HG03175 (cell line): Measurements from ENCODE around the gene NME1.
"Not testable (repeated sequence)": the region's sequence is repeated elsewhere in the genome, so short reads cannot be mapped to it uniquely, and the experiment has no call there.

Experiments
- ATAC-seq: cut with Tn5 transposase; IDR thresholded peaks from one replicate; pipeline ENCODE4 v1.9.1; 2021; ENCODE audit warnings: mild to moderate bottlenecking, moderate library complexity; ENCODE audit not compliant: unreplicated experiment

The NME1 gene

DNA sequence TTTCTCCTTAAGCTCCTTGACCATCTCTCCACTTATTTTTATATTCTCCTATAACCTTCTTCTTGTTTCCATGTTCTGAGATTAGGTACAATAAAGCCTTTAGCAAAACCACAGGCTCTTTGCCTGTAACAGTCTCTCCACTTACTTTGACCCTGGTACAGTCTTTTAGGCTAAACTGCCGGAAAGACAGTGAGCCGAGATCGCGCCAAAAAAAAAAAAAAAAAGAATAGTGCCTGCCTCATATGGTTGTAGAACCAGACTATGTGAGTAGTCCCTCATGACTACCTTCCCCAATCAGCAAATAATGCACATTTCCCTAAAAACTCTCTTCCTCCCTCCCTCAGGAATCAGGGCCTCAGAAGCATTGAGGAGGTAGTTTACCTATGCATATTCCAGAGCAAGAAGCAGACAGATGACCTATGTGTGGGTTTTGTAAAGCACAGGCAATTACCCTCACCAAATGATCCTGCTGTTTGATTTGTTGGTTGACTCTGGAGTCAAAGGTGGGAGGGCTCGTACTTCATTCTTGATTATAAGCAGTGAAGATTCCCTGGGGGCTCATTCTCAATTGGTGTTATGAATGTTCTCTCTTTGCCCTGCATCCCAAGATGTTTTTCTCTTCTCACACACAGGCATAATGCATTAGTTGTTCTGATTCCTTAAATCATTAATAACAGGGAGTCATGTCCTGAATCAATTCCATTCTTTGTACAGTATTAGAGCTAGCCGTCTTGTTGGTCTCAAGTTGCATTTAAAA is 8.9 kb upstream of the NME1 start:
- no peak for ATAC-seq

- ATAC-seq = no peak
These were observed 5.7 kb upstream of the NME1 start for GRCh38 chr17:51147650-51148049.

GRCh38 chr17:51149163-51149562 is 4.2 kb upstream of the NME1 start:
- ATAC-seq = no peak

- no peak for ATAC-seq
These were observed 2.4 kb upstream of the NME1 start for GRCh38 chr17:51150932-51151331.

DNA sequence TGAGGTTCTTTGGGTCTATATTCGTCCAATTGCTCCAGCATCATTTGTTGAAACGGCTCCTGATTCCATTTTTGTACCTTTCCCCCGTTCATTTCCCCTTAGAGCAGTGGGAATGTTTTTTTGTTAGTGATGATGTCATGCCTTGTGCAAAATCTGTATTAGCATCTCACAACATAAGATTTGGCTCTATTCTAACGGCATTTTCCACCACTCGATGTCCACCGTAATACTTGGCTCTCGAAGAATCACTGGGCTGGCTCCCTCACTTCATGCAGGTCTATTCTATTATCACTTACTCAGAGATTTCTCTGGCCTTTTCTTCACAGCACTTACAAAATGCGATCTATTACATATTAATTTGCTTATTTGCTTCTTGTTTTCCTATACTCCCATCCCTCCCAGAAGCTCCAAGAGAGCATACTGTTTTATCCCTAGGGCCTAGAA is 571 bp upstream of the NME1 start:
- no peak for ATAC-seq

GRCh38 chr17:51154176-51154575 is 817 bp downstream of the NME1 start:
- ATAC-seq = no peak

DNA sequence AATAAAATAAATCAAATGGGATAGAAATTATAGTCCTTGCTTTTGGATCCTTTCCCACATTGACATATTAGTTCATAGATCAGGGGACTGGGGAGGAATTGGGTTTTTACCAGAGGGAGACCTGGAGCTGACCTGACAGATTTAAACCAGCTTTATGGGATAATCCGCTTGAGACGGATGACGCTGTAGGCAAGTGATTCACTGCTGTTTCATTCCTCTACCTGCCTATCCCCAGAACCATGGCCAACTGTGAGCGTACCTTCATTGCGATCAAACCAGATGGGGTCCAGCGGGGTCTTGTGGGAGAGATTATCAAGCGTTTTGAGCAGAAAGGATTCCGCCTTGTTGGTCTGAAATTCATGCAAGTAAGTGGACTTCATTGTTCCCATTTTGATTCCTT is 2.1 kb downstream of the NME1 start:
- ATAC-seq = no peak

GRCh38 chr17:51159604-51160003 is 6.2 kb downstream of the NME1 start:
- ATAC-seq = no peak

- ATAC-seq = no peak
These were observed 8.2 kb downstream of the NME1 start for GRCh38 chr17:51161541-51161940.

GRCh38 chr17:51164911-51165679 is 11.7 kb downstream of the NME1 start:
- no peak for ATAC-seq

- ATAC-seq = peak; percentile 24
These were observed 12.4 kb downstream of the NME1 start for GRCh38 chr17:51165680-51166197.

- ATAC-seq = peak; percentile 90
These were observed 13.0 kb downstream of the NME1 start, which contains the start of gene NME2 for GRCh38 chr17:51166198-51166986. NME2 (plus strand) TSS chr17:51166411; CDS start chr17:51166831, 420 bp downstream.

- peak; percentile 53 for ATAC-seq
These were observed 13.9 kb downstream of the NME1 start for GRCh38 chr17:51166987-51167931.

- no peak for ATAC-seq
These were observed 16.0 kb downstream of the NME1 start for GRCh38 chr17:51169340-51169739.

DNA sequence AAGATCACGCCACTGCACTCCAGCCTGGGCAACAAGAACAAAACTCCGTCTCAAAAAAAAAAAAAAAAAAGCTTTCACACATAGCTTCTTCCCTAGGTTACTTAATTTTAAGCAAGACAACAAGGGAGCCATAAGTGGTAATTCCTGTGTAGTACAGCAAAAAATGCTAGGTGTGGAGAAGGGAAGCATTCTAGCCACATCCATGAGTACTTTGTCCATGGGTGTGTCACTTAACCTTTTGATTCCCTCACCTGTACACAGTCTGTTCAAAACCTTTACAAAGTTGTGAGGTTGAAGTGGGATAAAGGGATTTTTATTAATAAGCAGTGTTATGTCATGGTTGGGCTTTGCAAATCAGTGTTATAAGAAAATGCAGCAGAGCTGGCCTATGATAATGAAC is 17.4 kb downstream of the NME1 start:
- ATAC-seq = no peak

DNA sequence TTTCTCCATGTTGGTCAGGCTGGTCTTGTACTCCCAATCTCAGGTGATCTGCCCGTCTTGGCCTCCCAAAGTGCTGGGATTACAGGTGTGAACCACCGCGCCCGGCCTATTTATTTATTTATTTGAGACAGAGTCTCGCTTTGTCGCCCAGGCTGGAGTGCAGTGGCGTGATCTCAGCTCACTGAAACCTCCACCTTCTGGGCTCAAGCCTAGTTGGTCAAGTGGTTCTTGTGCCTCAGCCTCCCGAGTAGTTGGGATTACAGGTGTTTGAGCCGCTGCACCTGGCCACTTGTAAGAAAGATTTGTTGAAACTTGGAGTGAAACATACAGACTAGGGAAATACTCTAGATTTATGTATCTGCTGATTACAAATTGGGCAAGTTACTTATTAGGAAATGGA is 18.7 kb downstream of the NME1 start:
- ATAC-seq = not testable (repeated sequence)

DNA sequence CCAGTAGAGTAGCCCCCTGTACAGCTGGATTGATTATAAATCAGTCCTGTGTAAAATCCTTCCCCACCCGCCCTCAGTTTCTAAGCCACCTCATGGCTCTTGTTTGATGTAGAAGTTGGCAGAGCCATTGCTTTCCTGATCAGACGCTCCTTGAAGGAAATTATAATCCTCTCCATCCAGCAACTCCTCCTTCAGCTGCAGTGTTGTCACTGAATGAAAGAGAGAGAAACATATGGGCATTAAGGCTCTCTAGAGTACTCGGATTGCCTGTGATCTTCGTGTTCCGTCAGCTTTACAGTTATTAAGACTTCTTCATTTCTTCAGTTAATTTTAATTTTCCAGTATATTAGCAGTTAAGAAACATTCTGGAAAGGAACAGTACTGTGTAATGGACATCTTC is 27.1 kb downstream of the NME1 start:
- no peak for ATAC-seq

DNA sequence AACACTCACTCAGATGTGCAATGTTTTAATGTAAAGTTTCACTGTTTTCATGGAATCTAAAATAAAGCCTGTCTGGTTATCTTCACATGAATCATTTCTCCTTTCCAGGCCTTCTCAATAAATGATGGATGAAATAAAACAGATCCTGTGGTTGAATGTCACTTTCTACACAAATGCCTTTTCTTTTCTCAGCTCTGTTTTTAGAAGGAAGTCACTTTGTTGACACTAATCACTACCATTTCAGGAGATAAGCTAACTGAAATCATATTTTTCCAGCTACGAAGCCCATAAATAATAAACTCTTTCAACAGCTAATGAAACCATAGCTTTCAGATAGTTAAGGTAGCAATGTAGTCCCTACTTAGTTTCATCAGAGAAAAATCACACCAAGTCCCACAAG is 30.8 kb downstream of the NME1 start:
- ATAC-seq = no peak

DNA sequence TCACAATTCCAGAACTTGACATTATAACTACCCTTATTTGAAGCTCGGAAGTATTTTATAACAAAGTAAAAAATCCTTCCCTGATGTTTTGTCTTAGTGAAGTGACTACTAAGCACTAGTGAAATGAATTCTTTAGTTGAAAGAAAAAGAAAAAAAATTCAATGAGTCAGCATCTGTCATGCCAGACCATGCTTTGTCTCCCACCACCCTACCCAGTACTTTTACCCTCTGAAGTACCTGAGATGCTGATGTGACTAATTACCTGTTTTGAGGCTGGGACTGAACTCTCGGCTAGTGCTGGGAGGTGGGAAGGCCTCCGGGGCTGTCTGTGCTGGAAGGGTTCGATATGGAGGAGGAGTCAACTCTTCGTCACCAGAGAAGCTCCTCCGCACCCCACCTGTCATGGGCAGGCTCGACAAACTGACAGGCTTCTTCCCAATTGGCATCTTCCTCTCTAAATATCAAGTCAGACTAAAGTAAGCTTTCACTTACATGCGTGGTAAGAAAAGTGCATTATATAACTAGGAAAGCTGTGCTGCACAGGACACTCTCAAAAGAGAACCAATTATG is 32.5 kb downstream of the NME1 start:
- ATAC-seq = no peak
